SU-DHL-6 (cell line): ENCODE measurements around the gene SLC38A9.

Experiments
- EZH2phosphoT487 ChIP-seq: fragments of 200-600 bp; sonication (generic), shearing (Covaris generic); conservative IDR thresholded peaks from 2 replicates; pipeline ENCODE4 v1.6.1; 2018; ENCODE audit warnings: mild to moderate bottlenecking, antibody characterized with exemption, low read length, moderate library complexity, mixed read lengths
- TF ChIP-seq, protein P1 (sequence below): fragments of 200-600 bp; sonication (generic); IDR thresholded peaks from one replicate; pipeline ENCODE4 v1.5.1; 2017; ENCODE audit warnings: antibody characterized with exemption, mild to moderate bottlenecking, low read length, moderate library complexity; ENCODE audit not compliant: insufficient read depth, poor library complexity, severe bottlenecking

DNA sequence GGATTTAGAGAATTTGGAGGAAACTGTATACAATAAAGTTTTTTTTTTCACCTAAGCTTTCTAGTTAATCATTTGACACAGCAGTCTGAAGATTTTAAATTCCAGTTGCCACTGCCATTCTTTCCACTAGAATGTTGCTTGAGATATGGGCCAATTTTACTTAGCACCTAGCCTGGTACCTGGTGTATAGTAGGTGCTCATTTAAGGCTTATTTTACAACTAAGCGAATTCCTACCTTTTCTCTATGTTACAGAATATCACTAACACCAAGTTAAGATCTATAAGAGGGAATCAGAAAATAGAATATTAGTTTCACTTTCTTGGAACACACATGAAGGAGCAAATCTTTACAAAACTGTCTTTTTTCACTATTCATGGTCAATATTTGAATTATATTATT is 22.5 kb upstream of the SLC38A9 start:
- TF ChIP-seq, protein P1, sequence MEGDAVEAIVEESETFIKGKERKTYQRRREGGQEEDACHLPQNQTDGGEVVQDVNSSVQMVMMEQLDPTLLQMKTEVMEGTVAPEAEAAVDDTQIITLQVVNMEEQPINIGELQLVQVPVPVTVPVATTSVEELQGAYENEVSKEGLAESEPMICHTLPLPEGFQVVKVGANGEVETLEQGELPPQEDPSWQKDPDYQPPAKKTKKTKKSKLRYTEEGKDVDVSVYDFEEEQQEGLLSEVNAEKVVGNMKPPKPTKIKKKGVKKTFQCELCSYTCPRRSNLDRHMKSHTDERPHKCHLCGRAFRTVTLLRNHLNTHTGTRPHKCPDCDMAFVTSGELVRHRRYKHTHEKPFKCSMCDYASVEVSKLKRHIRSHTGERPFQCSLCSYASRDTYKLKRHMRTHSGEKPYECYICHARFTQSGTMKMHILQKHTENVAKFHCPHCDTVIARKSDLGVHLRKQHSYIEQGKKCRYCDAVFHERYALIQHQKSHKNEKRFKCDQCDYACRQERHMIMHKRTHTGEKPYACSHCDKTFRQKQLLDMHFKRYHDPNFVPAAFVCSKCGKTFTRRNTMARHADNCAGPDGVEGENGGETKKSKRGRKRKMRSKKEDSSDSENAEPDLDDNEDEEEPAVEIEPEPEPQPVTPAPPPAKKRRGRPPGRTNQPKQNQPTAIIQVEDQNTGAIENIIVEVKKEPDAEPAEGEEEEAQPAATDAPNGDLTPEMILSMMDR = no peak
- TF ChIP-seq EZH2phosphoT487 = no peak
